Kidney (tissue), 14 donors: Measurements from ENCODE around the gene PTGER3. TPM values are rescaled to one million over a fixed set of nuclear protein-coding genes. Genes with fewer than 3 reads are reported as not detected.

Experiments used
- DNase-seq, 5 donors: peaks; one replicate each; pipeline ENCODE4 v3.0.0-alpha.2; 2013 to 2020
- FAIRE-seq: peaks from 2 replicates; lab custom pipeline; 2012; peaks lifted over from hg19 to GRCh38; lab: Jason Lieb, UNC
- H3K27ac ChIP-seq, 2 donors: one replicate each; pipeline ENCODE4 v1.7.0; 2013; ENCODE audit warnings: low read depth in 2 of 2, low read length in 2 of 2, inconsistent platforms in 1 of 2
- H3K27me3 ChIP-seq: one replicate; pipeline ENCODE4 v1.7.1; 2013; ENCODE audit warnings: low read length, inconsistent platforms; ENCODE audit not compliant: control insufficient read depth, insufficient read depth
- H3K36me3 ChIP-seq, 3 donors: one replicate each; pipeline versions ENCODE4 v1.7.0 to v1.7.1; 2013; ENCODE audit warnings: low read length in 3 of 3, control low read depth in 1 of 3, inconsistent platforms in 1 of 3; ENCODE audit not compliant: insufficient read depth in 3 of 3, control insufficient read depth in 2 of 3
- H3K4me1 ChIP-seq, 3 donors: one replicate each; pipeline versions ENCODE4 v1.7.0 to v1.7.1; 2013; ENCODE audit warnings: low read length in 3 of 3, inconsistent platforms in 1 of 3, low read depth in 1 of 3; ENCODE audit not compliant: control insufficient read depth in 2 of 3, insufficient read depth in 2 of 3
- H3K4me3 ChIP-seq, 3 donors: one replicate each; pipeline versions ENCODE4 v1.7.0 to v1.8.1; 2013; ENCODE audit warnings: low read length in 3 of 3, control low read depth in 1 of 3, inconsistent platforms in 1 of 3
- H3K9ac ChIP-seq, 3 donors: one replicate each; pipeline versions ENCODE4 v1.7.0 to v1.7.1; 2013; ENCODE audit warnings: low read length in 3 of 3, control low read depth in 1 of 3, inconsistent platforms in 1 of 3
- H3K9me3 ChIP-seq, 3 donors: one replicate each; pipeline versions ENCODE4 v1.7.0 to v1.7.1; 2013; ENCODE audit warnings: low read length in 3 of 3, control low read depth in 1 of 3, inconsistent platforms in 1 of 3; ENCODE audit not compliant: control insufficient read depth in 2 of 3, insufficient read depth in 1 of 3
- intact Hi-C: fragments of 100-400 bp; cut with DNase I; formaldehyde crosslinking; loops from one replicate; pipeline ENCODE4 v1.11.1; 2022
- polyA plus RNA-seq: library from polyadenylated mRNA; stranded (reverse); fragments of 350-450 nt; fragmentation: Illumina TruSeq; extraction: RNeasy Lipid Tissue Mini Kit (QIAGEN cat#74804); gene quantifications from one replicate; pipeline ENCODE4 v1.2.3, GENCODE V29; 2014; ENCODE audit warnings: low read depth, low replicate concordance; ENCODE audit not compliant: insufficient read depth
- total RNA-seq: library from RNA; stranded (reverse); fragmentation: NEBNext Ultra II Directional; extraction: Animal tissue kit (Norgen Biotek cat#: 25700); gene quantifications from one replicate; pipeline ENCODE4 v1.2.1, GENCODE V29; 2021
- TF ChIP-seq, protein P1 (sequence below): IDR thresholded peaks from 3 replicates; pipeline ENCODE4 v1.5.1; 2012; ENCODE audit warnings: mild to moderate bottlenecking, moderate library complexity, borderline replicate concordance; ENCODE audit not compliant: insufficient read depth; ENCODE audit errors: extremely low read depth
- donor health status: control.
- donor health status: control.
- donor health status: control.
- donor health status: control.
- donor health status: control.
- donor health status: DM: yes; HTN: yes; CAD: no.
- donor health status: Normal renal cell carcinoma (clear cell type).

The PTGER3 gene
- total and polyA plus RNA-seq, 2 donors from 2014 or later, result 9.0 to 102 TPM

DNA sequence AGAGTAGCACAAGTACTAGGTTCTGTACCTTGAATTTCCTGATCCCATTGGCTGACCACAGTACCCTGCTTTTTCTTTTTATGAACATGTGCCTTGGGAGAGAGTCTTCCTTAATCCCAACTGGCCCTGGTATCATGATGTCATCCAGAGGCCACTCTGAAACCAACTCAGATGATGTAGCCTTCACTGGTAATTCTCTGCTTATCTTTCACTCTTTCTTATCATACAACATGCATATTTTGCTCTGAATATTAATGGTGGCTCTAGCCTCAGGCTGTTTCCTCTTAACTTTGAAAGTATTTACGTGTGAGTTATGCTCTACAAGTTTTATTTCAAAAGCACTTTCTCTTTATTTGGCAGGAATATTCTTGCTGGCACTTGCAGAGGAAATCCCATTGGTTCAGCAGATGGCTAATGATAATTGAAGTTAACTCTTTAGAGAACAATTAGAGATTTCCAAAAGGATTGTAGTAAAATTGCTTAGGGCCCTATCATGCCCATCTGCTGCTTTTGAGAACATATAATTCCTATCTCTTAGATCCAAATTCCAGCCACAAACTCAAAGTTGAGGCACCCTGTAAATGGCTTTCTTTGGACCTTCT lies 86.1 kb downstream of the PTGER3 start:
- no peak overlapping the region for H3K4me3 ChIP-seq
- peaks cover 0 to 2% (median 0%) of the 10 kb centered on the region in 3 donors for H3K4me1 ChIP-seq
- no peaks in the 10 kb centered on the region for H3K27me3 ChIP-seq
- no peak for DNase-seq
- no peak for FAIRE-seq
- H3K27ac ChIP-seq, result no peak overlapping the region
- intact Hi-C loops, result no loop called here
- H3K36me3 ChIP-seq, result no peaks in the 10 kb centered on the region
- TF ChIP-seq, protein P1, sequence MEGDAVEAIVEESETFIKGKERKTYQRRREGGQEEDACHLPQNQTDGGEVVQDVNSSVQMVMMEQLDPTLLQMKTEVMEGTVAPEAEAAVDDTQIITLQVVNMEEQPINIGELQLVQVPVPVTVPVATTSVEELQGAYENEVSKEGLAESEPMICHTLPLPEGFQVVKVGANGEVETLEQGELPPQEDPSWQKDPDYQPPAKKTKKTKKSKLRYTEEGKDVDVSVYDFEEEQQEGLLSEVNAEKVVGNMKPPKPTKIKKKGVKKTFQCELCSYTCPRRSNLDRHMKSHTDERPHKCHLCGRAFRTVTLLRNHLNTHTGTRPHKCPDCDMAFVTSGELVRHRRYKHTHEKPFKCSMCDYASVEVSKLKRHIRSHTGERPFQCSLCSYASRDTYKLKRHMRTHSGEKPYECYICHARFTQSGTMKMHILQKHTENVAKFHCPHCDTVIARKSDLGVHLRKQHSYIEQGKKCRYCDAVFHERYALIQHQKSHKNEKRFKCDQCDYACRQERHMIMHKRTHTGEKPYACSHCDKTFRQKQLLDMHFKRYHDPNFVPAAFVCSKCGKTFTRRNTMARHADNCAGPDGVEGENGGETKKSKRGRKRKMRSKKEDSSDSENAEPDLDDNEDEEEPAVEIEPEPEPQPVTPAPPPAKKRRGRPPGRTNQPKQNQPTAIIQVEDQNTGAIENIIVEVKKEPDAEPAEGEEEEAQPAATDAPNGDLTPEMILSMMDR, result no peak
- H3K9ac ChIP-seq, result no peak overlapping the region
- no peaks in the 10 kb centered on the region for H3K9me3 ChIP-seq

GRCh38 chr1:70948396-70949017 lies 99.1 kb downstream of the PTGER3 start:
- Histone ChIP-seq H3K27me3 (no peaks in the 10 kb centered on the region), H3K4me3 (no peak overlapping the region), H3K9me3 (no peaks in the 10 kb centered on the region), H3K27ac (peak overlapping the region in 1 of 2 donors; percentile 79), H3K4me1 (peaks cover 0 to 10% (median 4%) of the 10 kb centered on the region in 3 donors), H3K36me3 (no peaks in the 10 kb centered on the region), H3K9ac (no peak overlapping the region)
- DNase-seq (no peak), FAIRE-seq (no peak)
- intact Hi-C loops, result no loop called here
- TF ChIP-seq, protein P1, result no peak

GRCh38 chr1:70947835-70948234 lies 99.8 kb downstream of the PTGER3 start:
- TF ChIP-seq, protein P1, result no peak
- Histone ChIP-seq H3K4me3 (no peak overlapping the region), H3K36me3 (no peaks in the 10 kb centered on the region), H3K9ac (no peak overlapping the region), H3K27me3 (no peaks in the 10 kb centered on the region), H3K4me1 (peaks cover 0 to 10% (median 4%) of the 10 kb centered on the region in 3 donors), H3K27ac (no peak overlapping the region), H3K9me3 (no peaks in the 10 kb centered on the region)
- intact Hi-C loops, result no loop called here
- FAIRE-seq (no peak), DNase-seq (no peak)
